G401.6 (cell line): Measurements from ENCODE around the gene SH2B2.

Experiments used
- FAIRE-seq: peaks from 2 replicates; lab custom pipeline; 2012; peaks lifted over from hg19 to GRCh38; lab: Jason Lieb, UNC

SH2B2 gene

GRCh38 chr7:102266541-102266940 is 20.1 kb upstream of the SH2B2 start:
- FAIRE-seq, result no peak

- no peak for FAIRE-seq
Measured at GRCh38 chr7:102268635-102269034, 18.0 kb upstream of the SH2B2 start.

- no peak for FAIRE-seq
Measured at GRCh38 chr7:102270178-102270887, 16.3 kb upstream of the SH2B2 start.

GRCh38 chr7:102271158-102271798 is 15.4 kb upstream of the SH2B2 start:
- FAIRE-seq, result no peak

GRCh38 chr7:102272075-102272916 is 14.4 kb upstream of the SH2B2 start:
- no peak for FAIRE-seq

- no peak for FAIRE-seq
Measured at GRCh38 chr7:102272917-102273748, 13.5 kb upstream of the SH2B2 start.

- FAIRE-seq, result no peak
Measured at GRCh38 chr7:102273749-102274712, 12.6 kb upstream of the SH2B2 start.

GRCh38 chr7:102275123-102275703 is 11.5 kb upstream of the SH2B2 start:
- FAIRE-seq, result no peak

GRCh38 chr7:102277901-102278300 is 8.8 kb upstream of the SH2B2 start:
- FAIRE-seq, result no peak

- no peak for FAIRE-seq
Measured at GRCh38 chr7:102279537-102280400, 6.9 kb upstream of the SH2B2 start.

- no peak for FAIRE-seq
Measured at GRCh38 chr7:102280521-102280920, 6.1 kb upstream of the SH2B2 start.

- no peak for FAIRE-seq
Measured at GRCh38 chr7:102281785-102282184, 4.9 kb upstream of the SH2B2 start.

GRCh38 chr7:102282465-102283362 is 4.0 kb upstream of the SH2B2 start:
- FAIRE-seq, result no peak

GRCh38 chr7:102283477-102284189 is 3.0 kb upstream of the SH2B2 start:
- no peak for FAIRE-seq

- FAIRE-seq, result no peak
Measured at GRCh38 chr7:102284399-102284798, 2.3 kb upstream of the SH2B2 start.

GRCh38 chr7:102284891-102285539 is 1.7 kb upstream of the SH2B2 start:
- FAIRE-seq, result no peak

- FAIRE-seq, result no peak
Measured at GRCh38 chr7:102285540-102286236, 980 bp upstream of the SH2B2 start.
